Stomach (tissue), 9 donors: ENCODE measurements around the gene PLEKHA4. TPM values are rescaled to one million over a fixed set of nuclear protein-coding genes. Genes with fewer than 3 reads are reported as not detected.
"Not testable (repeated sequence)": the region's sequence is repeated elsewhere in the genome, so short reads cannot be mapped to it uniquely, and the experiment has no call there.

Experiments used
- DNase-seq, 2 donors: peaks; one replicate each; pipeline versions ENCODE4 v3.0.0 to v3.0.0-alpha.2; 2013 to 2019
- H3K27ac ChIP-seq, 5 donors: fragments of 200-600 bp in 4 of 5; sonication (generic) in 4 of 5; one replicate each; pipeline ENCODE4 v1.5.1; 2013 to 2019; ENCODE audit warnings: mild to moderate bottlenecking in 1 of 5, moderate library complexity in 1 of 5
- H3K27me3 ChIP-seq, 3 donors: fragments of 200-600 bp; sonication (generic); one replicate each; pipeline ENCODE4 v1.5.1; 2017 to 2019; ENCODE audit warnings: mixed run types in 1 of 3
- H3K36me3 ChIP-seq, 4 donors: fragments of 200-600 bp; sonication (generic); 1 replicate in 3 of 4; 2 replicates in 1 of 4; pipeline ENCODE4 v1.5.1; 2016 to 2019
- H3K4me1 ChIP-seq, 4 donors: fragments of 200-600 bp; sonication (generic); one replicate each; pipeline ENCODE4 v1.5.1; 2016 to 2019
- H3K4me3 ChIP-seq, 4 donors: fragments of 200-600 bp; sonication (generic) in 3 of 4; one replicate each; pipeline ENCODE4 v1.5.1; 2016 to 2019; ENCODE audit warnings: mild to moderate bottlenecking in 1 of 4
- H3K9me3 ChIP-seq, 4 donors: fragments of 200-600 bp; sonication (generic); one replicate each; pipeline ENCODE4 v1.5.1; 2016 to 2019
- EP300 ChIP-seq: sonication (generic); formaldehyde crosslinking; IDR thresholded peaks from one replicate; pipeline ENCODE4 v1.6.1; 2017; ENCODE audit warnings: antibody characterized with exemption
- POLR2A ChIP-seq, 4 donors: fragments of 450-650 bp; IDR thresholded peaks; one replicate each; pipeline ENCODE4 v1.6.1; 2016; ENCODE audit warnings: antibody characterized with exemption in 4 of 4, control low read depth in 2 of 4, mild to moderate bottlenecking in 1 of 4, moderate library complexity in 1 of 4
- POLR2AphosphoS5 ChIP-seq, 3 donors: sonication (generic); formaldehyde crosslinking; IDR thresholded peaks; one replicate each; pipeline ENCODE4 v1.6.1; 2016; ENCODE audit warnings: antibody characterized with exemption in 3 of 3
- WGBS, 5 donors: extraction: QIAGEN DNeasy Blood & Tissue Kit in 3 of 5; methylation state at CpG; one replicate each; pipeline versions ENCODE4 v1.1.5 to v1.1.7; 2013 to 2018; 5-methylcytosine and 5-hydroxymethylcytosine counted together
- intact Hi-C: fragments of 100-400 bp; cut with DNase I; formaldehyde crosslinking; loops from one replicate; pipeline ENCODE4 v1.15.1; 2023; ENCODE audit warnings: low total_unique reads
- polyA plus RNA-seq, 3 donors: library from polyadenylated mRNA; stranded (reverse); fragments of 200-250 nt; gene quantifications; one replicate each; pipeline ENCODE4 v1.2.3, GENCODE V29; 2013
- total RNA-seq, 5 donors: library from RNA; depleted of rRNA; stranded (reverse); fragments of >200 nt; gene quantifications; one replicate each; pipeline versions ENCODE4 v1.1.0 to v1.2.3, GENCODE V29; 2014 to 2016
- TF ChIP-seq, protein P1 (sequence below), 7 experiments: fragments of 450-650 bp in 4 of 7; fragments of 200-600 bp in 3 of 7; sonication (generic) in 3 of 7; IDR thresholded peaks; one replicate each; pipeline ENCODE4 v1.5.1; 2016 to 2019; ENCODE audit warnings: antibody characterized with exemption in 7 of 7, control low read depth in 2 of 7, mild to moderate bottlenecking in 1 of 7
- donor health status: healthy with polysubstance abuse.
- donor health status: Bipolar disorder and iron deficiency.
- donor health status: healthy.

Gene PLEKHA4
- total and polyA plus RNA-seq, 8 donors = 1.7 to 85.0 (median 30.0) TPM

DNA sequence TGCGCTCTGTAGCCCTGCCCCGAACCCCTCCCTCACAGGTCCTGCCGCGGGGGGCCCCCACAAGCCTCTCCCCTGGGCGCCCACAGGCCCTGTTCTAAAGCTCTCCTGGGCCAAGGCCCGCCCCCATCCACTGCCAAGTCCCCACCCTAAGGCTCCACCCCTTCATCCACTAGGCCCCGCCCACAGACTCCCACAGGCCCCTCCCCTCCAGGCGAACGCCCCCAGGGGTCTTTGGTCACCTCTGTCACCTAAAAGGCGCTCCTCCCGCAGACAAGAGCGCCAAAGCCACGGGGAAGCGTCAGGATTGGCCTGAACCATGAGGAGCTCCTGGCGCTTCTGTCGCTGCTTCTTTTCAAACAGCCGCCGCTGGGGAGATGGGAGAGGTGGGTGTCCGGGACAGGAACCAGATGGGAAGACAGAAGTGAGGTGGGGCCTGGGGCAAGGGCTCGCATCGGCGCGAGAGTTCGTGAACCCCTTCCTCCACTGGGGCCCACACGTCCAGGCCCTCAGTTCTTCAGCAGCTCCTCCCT is 27.8 kb upstream of the PLEKHA4 start:
- TF ChIP-seq EP300 (no peak), POLR2AphosphoS5 (IDR thresholded peaks at IDR 0.05) (no peak), POLR2A (IDR thresholded peaks at IDR 0.05) (no peak)
- TF ChIP-seq, protein P1, sequence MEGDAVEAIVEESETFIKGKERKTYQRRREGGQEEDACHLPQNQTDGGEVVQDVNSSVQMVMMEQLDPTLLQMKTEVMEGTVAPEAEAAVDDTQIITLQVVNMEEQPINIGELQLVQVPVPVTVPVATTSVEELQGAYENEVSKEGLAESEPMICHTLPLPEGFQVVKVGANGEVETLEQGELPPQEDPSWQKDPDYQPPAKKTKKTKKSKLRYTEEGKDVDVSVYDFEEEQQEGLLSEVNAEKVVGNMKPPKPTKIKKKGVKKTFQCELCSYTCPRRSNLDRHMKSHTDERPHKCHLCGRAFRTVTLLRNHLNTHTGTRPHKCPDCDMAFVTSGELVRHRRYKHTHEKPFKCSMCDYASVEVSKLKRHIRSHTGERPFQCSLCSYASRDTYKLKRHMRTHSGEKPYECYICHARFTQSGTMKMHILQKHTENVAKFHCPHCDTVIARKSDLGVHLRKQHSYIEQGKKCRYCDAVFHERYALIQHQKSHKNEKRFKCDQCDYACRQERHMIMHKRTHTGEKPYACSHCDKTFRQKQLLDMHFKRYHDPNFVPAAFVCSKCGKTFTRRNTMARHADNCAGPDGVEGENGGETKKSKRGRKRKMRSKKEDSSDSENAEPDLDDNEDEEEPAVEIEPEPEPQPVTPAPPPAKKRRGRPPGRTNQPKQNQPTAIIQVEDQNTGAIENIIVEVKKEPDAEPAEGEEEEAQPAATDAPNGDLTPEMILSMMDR (IDR thresholded peaks at IDR 0.05) = no peak
- Histone ChIP-seq H3K27ac (peak overlapping the region in 4 of 5 donors; percentile 58 to 81 (median 64)), H3K4me1 (peaks cover 7 to 33% (median 24%) of the 10 kb centered on the region in 4 donors), H3K27me3 (peaks cover 0 to 25% (median 0%) of the 10 kb centered on the region in 3 donors), H3K4me3 (peak overlapping the region; percentile 31 to 47 (median 44)), H3K36me3 (no peaks in the 10 kb centered on the region), H3K9me3 (no peaks in the 10 kb centered on the region)
- WGBS, 5 donors = 24 to 48% (median 44%) methylated on average over 24 to 25 of the region's 25 CpGs
- intact Hi-C loops = no loop called here
- DNase-seq = peak in 1 of 2 donors; percentile 78

DNA sequence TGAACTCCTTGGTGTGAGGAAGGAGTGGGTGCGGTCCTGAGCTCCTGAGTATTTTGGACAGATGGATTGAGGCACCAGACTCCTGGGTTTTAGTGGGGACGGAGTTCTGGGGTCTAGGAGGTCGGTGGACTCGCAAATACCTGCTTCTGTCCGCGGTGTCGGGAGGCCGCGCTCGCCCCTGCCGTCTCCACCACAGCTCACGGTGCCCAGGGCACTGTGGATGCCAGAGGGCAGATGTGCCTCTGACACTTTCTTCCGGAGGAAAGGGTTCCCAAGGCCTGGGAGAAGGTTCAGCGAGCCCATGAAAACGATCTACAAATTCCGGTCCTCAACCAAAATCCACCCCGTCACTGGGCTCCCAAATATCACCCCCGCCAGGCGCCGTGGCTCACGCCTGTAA is 26.8 kb upstream of the PLEKHA4 start:
- Histone ChIP-seq H3K9me3 (no peaks in the 10 kb centered on the region), H3K36me3 (no peaks in the 10 kb centered on the region), H3K4me1 (peaks cover 4 to 25% (median 15%) of the 10 kb centered on the region in 4 donors), H3K27me3 (peaks cover 0 to 25% (median 0%) of the 10 kb centered on the region in 3 donors), H3K27ac (no peak overlapping the region), H3K4me3 (peak overlapping the region in 3 of 4 donors; percentile 31 to 46 (median 42))
- no peak for DNase-seq
- no peak for TF ChIP-seq POLR2AphosphoS5 (IDR thresholded peaks at IDR 0.05)
- TF ChIP-seq, protein P1 (IDR thresholded peaks at IDR 0.05) = no peak
- TF ChIP-seq EP300 = no peak
- no peak for TF ChIP-seq POLR2A (IDR thresholded peaks at IDR 0.05)
- 64 to 74% (median 72%) methylated on average over 13 to 21 of the region's 21 CpGs for WGBS, 5 donors
- intact Hi-C loops = no loop called here

DNA sequence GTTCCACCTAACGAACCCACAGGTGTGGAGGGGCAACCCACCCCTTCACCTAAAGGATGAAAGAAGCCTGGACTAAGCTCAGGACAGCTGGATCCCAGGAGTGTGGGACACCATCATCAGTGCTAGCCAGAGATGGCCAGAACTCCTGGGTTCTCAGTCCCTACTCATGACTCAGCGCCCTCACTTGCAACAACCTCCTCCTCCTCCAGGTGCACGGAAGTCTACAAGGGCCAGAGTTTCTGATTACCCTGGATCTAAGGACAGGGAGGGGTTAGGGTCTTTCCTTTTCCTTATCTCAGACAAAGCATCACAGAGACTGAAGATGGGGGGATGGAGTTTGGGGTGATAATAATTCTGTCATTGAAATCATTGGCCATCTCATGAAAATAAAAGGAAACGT is 22.1 kb upstream of the PLEKHA4 start:
- WGBS, 5 donors = 73 to 87% (median 76%) methylated on average over 4 of the region's 4 CpGs
- H3K27ac ChIP-seq = no peak overlapping the region
- H3K4me1 ChIP-seq = peaks cover 0 to 6% (median 2%) of the 10 kb centered on the region in 4 donors
- no peaks in the 10 kb centered on the region for H3K36me3 ChIP-seq
- no peaks in the 10 kb centered on the region for H3K9me3 ChIP-seq
- TF ChIP-seq EP300 = no peak
- H3K4me3 ChIP-seq = no peak overlapping the region
- intact Hi-C loops = no loop called here
- H3K27me3 ChIP-seq = peaks cover 0 to 18% (median 0%) of the 10 kb centered on the region in 3 donors
- no peak for DNase-seq

DNA sequence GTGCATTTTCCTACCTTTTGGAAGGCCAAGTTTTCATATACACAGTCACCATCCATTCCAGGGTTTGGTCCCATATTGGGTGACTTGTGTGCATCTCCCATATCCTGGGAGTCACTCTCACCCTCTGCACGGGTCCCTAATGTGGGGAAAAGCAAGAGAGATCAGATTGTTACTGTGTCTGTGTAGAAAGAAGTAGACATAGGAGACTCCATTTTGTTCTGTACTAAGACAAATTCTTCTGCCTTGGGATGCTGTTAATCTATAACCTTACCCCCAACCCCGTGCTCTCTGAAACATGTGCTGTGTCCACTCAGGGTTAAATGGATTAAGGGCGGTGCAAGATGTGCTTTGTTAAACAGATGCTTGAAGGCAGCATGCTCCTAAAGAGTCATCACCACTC is 21.1 kb upstream of the PLEKHA4 start:
- DNase-seq, H3K36me3 ChIP-seq, H3K27ac ChIP-seq, H3K9me3 ChIP-seq, H3K27me3 ChIP-seq, H3K4me3 ChIP-seq, intact Hi-C loops, H3K4me1 ChIP-seq: not testable (repeated sequence)
- 40 to 73% (median 66%) methylated on average over 1 to 3 of the region's 3 CpGs for WGBS, 5 donors

DNA sequence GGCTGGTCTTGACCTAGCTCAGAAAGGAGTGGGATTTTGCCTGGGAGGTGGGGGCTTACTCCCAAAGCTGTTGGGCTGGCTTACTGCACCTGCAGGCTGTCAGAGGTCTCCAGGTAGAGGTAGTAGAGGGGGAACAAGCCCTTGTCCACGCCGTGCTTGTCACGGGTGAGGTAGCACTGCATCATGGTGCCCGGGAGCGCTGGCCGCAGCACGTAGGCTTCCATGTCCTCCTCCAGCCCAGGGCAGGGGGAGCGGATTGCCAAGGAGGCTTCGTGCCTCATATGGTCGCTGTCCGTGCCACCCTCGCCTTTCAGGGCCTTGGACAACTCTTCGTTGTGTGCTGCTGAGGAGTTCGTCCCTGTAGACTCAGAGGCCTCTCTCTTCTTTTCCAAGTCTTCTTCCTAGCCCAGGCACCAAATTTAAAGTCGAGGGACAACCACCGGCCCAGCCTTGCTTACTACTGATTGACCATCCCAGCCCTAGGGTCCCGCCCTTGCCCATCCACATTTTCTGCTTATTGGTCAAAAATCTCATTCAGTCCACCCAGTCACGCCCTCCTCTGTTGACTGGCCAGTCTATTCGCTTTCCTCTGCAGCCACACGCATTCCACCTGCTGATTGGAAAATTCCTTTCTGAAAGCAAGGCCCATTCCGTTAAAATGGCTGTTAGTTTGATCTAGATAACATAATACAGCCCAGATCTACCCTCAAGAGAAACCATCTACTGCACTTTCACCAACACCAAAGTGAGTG is 19.6 kb upstream of the PLEKHA4 start:
- H3K4me3 ChIP-seq = no peak overlapping the region
- H3K27ac ChIP-seq = no peak overlapping the region
- peaks cover 0 to under 1% (median 0%) of the 10 kb centered on the region in 4 donors for H3K4me1 ChIP-seq
- H3K27me3 ChIP-seq = no peaks in the 10 kb centered on the region
- H3K36me3 ChIP-seq = no peaks in the 10 kb centered on the region
- WGBS, 5 donors = 83 to 93% (median 91%) methylated on average over 14 to 21 of the region's 21 CpGs
- no peak for DNase-seq
- no peaks in the 10 kb centered on the region for H3K9me3 ChIP-seq
- intact Hi-C loops = no loop called here
- TF ChIP-seq POLR2AphosphoS5 (IDR thresholded peaks at IDR 0.05) (no peak), POLR2A (IDR thresholded peaks at IDR 0.05) (no peak)
- TF ChIP-seq, protein P1 (IDR thresholded peaks at IDR 0.05) = no peak
